ENCODE results near the gene EDEM2. TPM values are rescaled to one million over a fixed set of nuclear protein-coding genes. Genes with fewer than 3 reads are reported as not detected.

Gene EDEM2
- total and polyA plus RNA-seq, 2 of the 13 experiments (the other 11 are each of a cell fraction or from before 2014, with no cell fraction given): 33.1 to 46.9 TPM

GRCh38 chr20:35174458-35175216 lies 27.5 kb upstream of the EDEM2 start (continued):
- peak; percentile 54 for TF ChIP-seq ASH2L (IDR thresholded peaks at IDR 0.05; ENCODE audit: insufficient read length, low read depth, low read length)
- TF ChIP-seq SP2 (CRISPR knock-in tag; IDR thresholded peaks at IDR 0.05): peak; percentile 61; the same call in 1 of the 2 replicates
- TF ChIP-seq ZBTB37 (CRISPR knock-in tag; IDR thresholded peaks at IDR 0.05): 0 out of 2 replicates have a peak, but pooled peaks have one; percentile 18
- TF ChIP-seq POLR2AphosphoS5 (IDR thresholded peaks at IDR 0.05; ENCODE audit: low read depth, low read length): peak; percentile 96
- peak; percentile 62; the same call in 1 of the 2 replicates for TF ChIP-seq KLF9 (CRISPR knock-in tag; IDR thresholded peaks at IDR 0.05; ENCODE audit: low read depth)
- TF ChIP-seq HOXD1 (CRISPR knock-in tag; IDR thresholded peaks at IDR 0.05): no peak
- TF ChIP-seq SRF (IDR thresholded peaks at IDR 0.05; ENCODE audit: low read depth, low read length): no peak
- TF ChIP-seq ZNF652 (CRISPR knock-in tag; IDR thresholded peaks at IDR 0.05; ENCODE audit: borderline replicate concordance, low read depth): peak; percentile 24; the same call in 1 of the 2 replicates
- peak; percentile 73; the same call in 1 of the 2 replicates for TF ChIP-seq RXRB (CRISPR knock-in tag; IDR thresholded peaks at IDR 0.05; ENCODE audit: borderline replicate concordance)
- TF ChIP-seq ISX (CRISPR knock-in tag; conservative IDR thresholded peaks at IDR 0.05): no peak
- no peak for TF ChIP-seq NBN (conservative IDR thresholded peaks at IDR 0.05)
- no peak for TF ChIP-seq ZNF781 (CRISPR knock-in tag; IDR thresholded peaks at IDR 0.05; ENCODE audit: borderline replicate concordance, not compliant biosample characterization)
- peak; percentile 95; the same call in 1 of the 2 replicates for TF ChIP-seq ZNF572 (CRISPR knock-in tag; IDR thresholded peaks at IDR 0.05)
- peak; percentile 59; the same call in 1 of the 2 replicates for TF ChIP-seq DR1 (CRISPR knock-in tag; IDR thresholded peaks at IDR 0.05)
- TF ChIP-seq PAXIP1 (CRISPR knock-in tag; conservative IDR thresholded peaks at IDR 0.05): peak; percentile 67
- peak; percentile 92 for TF ChIP-seq AGO2 (optimal IDR thresholded peaks at IDR 0.05; ENCODE audit: low read depth, low read length)
- TF ChIP-seq ZNF510 (CRISPR knock-in tag; IDR thresholded peaks at IDR 0.05; ENCODE audit: low read depth): no peak
- TF ChIP-seq IRX3 (CRISPR knock-in tag; IDR thresholded peaks at IDR 0.05; ENCODE audit: borderline replicate concordance, low read depth): peak; percentile 82; the same call in 1 of the 2 replicates
- TF ChIP-seq, protein P1, sequence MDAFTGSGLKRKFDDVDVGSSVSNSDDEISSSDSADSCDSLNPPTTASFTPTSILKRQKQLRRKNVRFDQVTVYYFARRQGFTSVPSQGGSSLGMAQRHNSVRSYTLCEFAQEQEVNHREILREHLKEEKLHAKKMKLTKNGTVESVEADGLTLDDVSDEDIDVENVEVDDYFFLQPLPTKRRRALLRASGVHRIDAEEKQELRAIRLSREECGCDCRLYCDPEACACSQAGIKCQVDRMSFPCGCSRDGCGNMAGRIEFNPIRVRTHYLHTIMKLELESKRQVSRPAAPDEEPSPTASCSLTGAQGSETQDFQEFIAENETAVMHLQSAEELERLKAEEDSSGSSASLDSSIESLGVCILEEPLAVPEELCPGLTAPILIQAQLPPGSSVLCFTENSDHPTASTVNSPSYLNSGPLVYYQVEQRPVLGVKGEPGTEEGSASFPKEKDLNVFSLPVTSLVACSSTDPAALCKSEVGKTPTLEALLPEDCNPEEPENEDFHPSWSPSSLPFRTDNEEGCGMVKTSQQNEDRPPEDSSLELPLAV (CRISPR knock-in tag; conservative IDR thresholded peaks at IDR 0.05; ENCODE audit: low read depth): peak; percentile 82; the same call in 1 of the 2 replicates
- TF ChIP-seq ZBTB20 (CRISPR knock-in tag; IDR thresholded peaks at IDR 0.05; ENCODE audit: borderline replicate concordance, low read depth): peak; percentile 23; the same call in 1 of the 2 replicates
- TF ChIP-seq ZKSCAN8 (CRISPR knock-in tag; IDR thresholded peaks at IDR 0.05; ENCODE audit: borderline replicate concordance): peak; percentile 92
- no peak for TF ChIP-seq HOXA5 (CRISPR knock-in tag; IDR thresholded peaks at IDR 0.05)

Data from HepG2 (cell line).